Calu3 (cell line): ENCODE results near the gene LGALS4. TPM values are rescaled to one million over a fixed set of nuclear protein-coding genes. Genes with fewer than 3 reads are reported as not detected.
A peak's percentile ranks its signal among the peaks of the same experiment; 100 is the strongest.

Source experiments
- BruUV-seq: library from RNA; stranded (reverse); fragments of 400-500 nt; replicated peaks from 2 replicates; lab custom pipeline; 2021; lab: Mats Ljungman, UMichigan
- CTCF ChIA-PET: fragments of 300-600 bp; sonication (Branson Sonifier 250); formaldehyde crosslinking; loops from one replicate; lab custom pipeline; 2022; ENCODE audit warnings: antibody characterized with exemption; lab: Charles Lee
- DNase-seq: peaks from one replicate; pipeline ENCODE4 v3.0.0; 2022
- H3K27ac Mint-ChIP-seq: one replicate; pipeline ENCODE4 v1.8.0; 2022; ENCODE audit warnings: mixed read lengths; ENCODE audit not compliant: unreplicated experiment
- H3K27me3 Mint-ChIP-seq: one replicate; pipeline ENCODE4 v1.8.0; 2022; ENCODE audit warnings: mixed read lengths; ENCODE audit not compliant: unreplicated experiment
- H3K36me3 Mint-ChIP-seq: one replicate; pipeline ENCODE4 v1.8.0; 2022; ENCODE audit warnings: mild to moderate bottlenecking, moderate library complexity, mixed read lengths; ENCODE audit not compliant: insufficient read depth, unreplicated experiment
- H3K4me1 Mint-ChIP-seq: one replicate; pipeline ENCODE4 v1.8.0; 2022; ENCODE audit warnings: mild to moderate bottlenecking, low read depth, mixed read lengths; ENCODE audit not compliant: unreplicated experiment
- H3K4me3 Mint-ChIP-seq: one replicate; pipeline ENCODE4 v1.8.0; 2022; ENCODE audit warnings: mild to moderate bottlenecking, low read depth, moderate library complexity, mixed read lengths; ENCODE audit not compliant: unreplicated experiment
- H3K9me3 Mint-ChIP-seq: one replicate; pipeline ENCODE4 v1.8.0; 2022; ENCODE audit warnings: low read depth, mixed read lengths; ENCODE audit not compliant: unreplicated experiment
- intact Hi-C: fragments of 100-400 bp; cut with micrococcal nuclease; formaldehyde crosslinking; loops from one replicate; pipeline ENCODE4 v1.10.0; 2022; ENCODE audit not compliant: unreplicated experiment
- total RNA-seq: library from RNA; stranded (reverse); gene quantifications from 2 replicates; pipeline ENCODE4 v1.2.3, GENCODE V29; 2022
- TF ChIP-seq, protein P1 (sequence below): fragments of 200-600 bp; IDR thresholded peaks from one replicate; pipeline ENCODE4 v1.8.0; 2022; ENCODE audit warnings: antibody characterized with exemption; ENCODE audit not compliant: unreplicated experiment

LGALS4 gene
- total RNA-seq, 1 experiment from 2014 or later, result 321 TPM

DNA sequence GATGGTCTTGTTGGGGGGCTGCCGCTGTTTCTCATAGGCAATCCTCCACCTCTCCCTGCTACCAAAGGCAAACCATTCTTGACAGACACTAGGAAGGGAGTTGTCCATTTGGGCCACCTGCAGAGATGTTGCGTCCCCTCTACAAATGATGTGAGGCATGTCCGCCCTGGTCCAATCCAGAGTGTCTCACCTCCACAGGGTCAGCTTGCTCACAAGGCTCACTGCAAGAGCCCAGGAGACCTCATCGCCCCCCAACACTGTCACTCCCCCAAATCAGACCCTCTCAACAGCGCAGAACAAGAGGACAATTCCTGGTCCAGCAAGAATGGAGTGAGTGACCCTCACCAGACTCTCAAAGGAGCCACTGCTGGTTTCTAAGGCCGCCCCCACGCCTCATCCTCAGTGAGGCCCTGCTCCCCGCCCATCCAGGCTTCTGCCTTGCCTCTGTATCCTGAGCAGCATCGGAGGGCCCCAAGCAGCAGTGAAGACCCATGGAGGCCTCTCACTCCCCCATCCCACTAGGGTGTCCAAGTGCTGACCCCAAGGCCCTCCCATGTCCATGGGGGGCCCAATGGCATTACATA, 30.5 kb upstream of the LGALS4 start:
- no peak for DNase-seq
- no TSS peak for BruUV-seq
- H3K36me3 Mint-ChIP-seq, result peaks cover 99% of the 10 kb centered on the region
- CTCF ChIA-PET, result no interaction called here
- intact Hi-C loops, result no loop called here
- no peak overlapping the region for H3K27ac Mint-ChIP-seq
- TF ChIP-seq, protein P1, sequence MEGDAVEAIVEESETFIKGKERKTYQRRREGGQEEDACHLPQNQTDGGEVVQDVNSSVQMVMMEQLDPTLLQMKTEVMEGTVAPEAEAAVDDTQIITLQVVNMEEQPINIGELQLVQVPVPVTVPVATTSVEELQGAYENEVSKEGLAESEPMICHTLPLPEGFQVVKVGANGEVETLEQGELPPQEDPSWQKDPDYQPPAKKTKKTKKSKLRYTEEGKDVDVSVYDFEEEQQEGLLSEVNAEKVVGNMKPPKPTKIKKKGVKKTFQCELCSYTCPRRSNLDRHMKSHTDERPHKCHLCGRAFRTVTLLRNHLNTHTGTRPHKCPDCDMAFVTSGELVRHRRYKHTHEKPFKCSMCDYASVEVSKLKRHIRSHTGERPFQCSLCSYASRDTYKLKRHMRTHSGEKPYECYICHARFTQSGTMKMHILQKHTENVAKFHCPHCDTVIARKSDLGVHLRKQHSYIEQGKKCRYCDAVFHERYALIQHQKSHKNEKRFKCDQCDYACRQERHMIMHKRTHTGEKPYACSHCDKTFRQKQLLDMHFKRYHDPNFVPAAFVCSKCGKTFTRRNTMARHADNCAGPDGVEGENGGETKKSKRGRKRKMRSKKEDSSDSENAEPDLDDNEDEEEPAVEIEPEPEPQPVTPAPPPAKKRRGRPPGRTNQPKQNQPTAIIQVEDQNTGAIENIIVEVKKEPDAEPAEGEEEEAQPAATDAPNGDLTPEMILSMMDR, result no peak
- no peak overlapping the region for H3K4me3 Mint-ChIP-seq
- H3K9me3 Mint-ChIP-seq, result no peaks in the 10 kb centered on the region
- no peaks in the 10 kb centered on the region for H3K27me3 Mint-ChIP-seq
- peaks cover 49% of the 10 kb centered on the region for H3K4me1 Mint-ChIP-seq

DNA sequence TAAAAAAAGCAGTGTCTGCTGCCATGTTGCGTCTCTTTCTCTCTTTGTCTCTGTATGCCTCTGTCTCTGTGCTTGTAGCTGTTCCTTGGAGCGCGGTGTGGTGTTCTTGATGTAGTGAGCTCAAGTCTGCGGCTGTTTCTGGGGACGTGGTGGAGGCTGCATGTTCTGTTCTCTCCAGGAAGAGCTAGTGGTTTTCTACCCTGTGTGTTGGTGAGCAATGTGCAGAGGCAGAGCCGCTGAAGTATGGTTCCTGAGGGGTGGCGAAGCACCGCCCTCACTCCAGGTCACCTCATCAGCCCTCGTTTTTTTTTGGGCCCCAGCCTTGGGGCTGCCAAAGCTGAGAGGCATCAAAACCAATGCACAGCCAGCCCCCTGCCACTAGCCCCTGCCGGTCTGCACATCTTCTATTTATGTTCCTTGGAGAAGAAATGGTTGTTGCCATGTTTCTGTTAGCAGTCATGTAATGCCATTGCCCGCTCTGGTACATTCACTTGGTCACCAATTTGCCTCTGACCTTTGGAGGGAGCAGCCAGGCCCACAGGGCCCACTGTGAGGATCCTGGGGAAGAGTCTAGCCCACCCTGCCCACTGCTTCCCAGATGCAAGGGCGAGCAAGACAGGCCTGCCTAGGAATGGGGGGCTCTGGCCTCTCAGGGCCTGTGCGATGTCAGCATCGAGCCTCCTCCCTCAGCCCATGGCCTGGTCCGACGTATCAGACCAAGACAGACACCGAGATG, 29.9 kb upstream of the LGALS4 start:
- CTCF ChIA-PET, result interaction anchor here (0.8 kb wide), 1 partner anchor 131 kb away, joined by 3 read pairs; no protein-coding TSS in a partner anchor
- BruUV-seq, result no TSS peak
- intact Hi-C loops, result no loop called here
- peaks cover 99% of the 10 kb centered on the region for H3K36me3 Mint-ChIP-seq
- no peaks in the 10 kb centered on the region for H3K9me3 Mint-ChIP-seq
- DNase-seq, result no peak
- TF ChIP-seq, protein P1, result no peak
- no peak overlapping the region for H3K4me3 Mint-ChIP-seq
- H3K27ac Mint-ChIP-seq, result peak overlapping the region; percentile 16
- no peaks in the 10 kb centered on the region for H3K27me3 Mint-ChIP-seq
- H3K4me1 Mint-ChIP-seq, result peaks cover 42% of the 10 kb centered on the region

DNA sequence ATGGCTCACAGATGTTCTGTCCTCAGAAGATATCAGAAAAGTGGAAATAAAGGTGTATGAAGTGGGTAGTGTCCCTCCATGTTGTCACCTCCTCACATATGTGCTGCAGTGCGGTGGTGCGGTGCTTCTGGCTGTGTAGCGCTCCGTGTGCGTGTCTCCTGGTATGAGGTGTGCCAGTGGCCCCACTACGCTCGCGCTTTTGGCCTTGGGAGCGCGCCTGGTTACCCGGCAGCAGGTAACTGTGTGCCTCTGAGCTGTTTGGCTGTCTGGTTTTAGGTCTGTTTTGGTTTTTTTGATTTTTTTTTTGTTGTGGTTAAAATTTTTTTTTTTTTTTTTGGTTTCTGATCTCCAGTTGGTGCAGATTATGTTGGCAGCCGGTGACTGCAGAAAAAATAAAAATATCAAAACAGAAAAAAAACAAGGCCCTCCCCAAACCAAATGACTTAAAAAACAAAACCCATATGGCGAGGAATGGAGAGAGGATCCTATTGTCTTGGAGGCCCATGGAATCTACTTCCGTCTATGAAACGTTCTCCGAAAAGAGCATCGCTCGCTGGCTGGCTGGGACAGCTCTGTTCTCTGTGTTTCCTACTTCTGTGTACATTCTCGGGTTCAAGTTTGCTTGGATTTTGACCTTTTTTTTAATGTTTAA, 29.2 kb upstream of the LGALS4 start:
- Mint-ChIP-seq H3K9me3 (no peaks in the 10 kb centered on the region), H3K4me1 (peaks cover 36% of the 10 kb centered on the region), H3K36me3 (peaks cover 99% of the 10 kb centered on the region), H3K27me3 (no peaks in the 10 kb centered on the region), H3K4me3 (no peak overlapping the region), H3K27ac (peak overlapping the region; percentile 16)
- CTCF ChIA-PET, result interaction anchor here (0.7 to 0.8 kb wide), 3 partner anchors 131 to 225 kb away, joined by 3 to 6 read pairs (median 3); no protein-coding TSS in a partner anchor
- TF ChIP-seq, protein P1, result no peak
- no peak for DNase-seq
- no TSS peak for BruUV-seq
- intact Hi-C loops, result no loop called here

DNA sequence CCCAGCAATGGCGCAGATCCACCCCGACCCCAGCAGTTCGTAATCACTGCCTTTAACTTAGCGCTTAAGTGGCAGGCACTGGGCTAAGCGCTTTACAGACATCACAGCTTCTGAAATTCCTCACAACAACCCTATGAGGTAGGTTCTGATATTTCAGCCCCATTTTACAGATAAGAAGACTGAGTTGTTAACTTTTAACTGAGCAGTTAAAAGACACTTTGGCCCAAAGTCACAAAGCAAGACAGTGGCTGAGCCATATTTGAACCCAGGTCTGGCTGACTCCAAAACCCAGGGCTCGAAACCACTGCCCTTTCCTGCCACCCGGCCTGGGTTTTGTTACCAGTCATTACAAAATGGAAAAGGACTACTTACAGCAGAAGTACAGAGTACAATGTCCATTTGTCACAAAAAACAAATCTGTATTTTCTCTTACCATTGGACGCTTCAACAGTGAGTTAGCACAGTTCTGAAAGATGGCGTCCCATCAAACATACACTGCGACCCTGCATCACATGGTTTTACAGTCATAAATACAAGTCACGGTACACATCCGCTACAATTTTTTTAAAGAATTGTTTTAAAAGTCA, 28.5 kb upstream of the LGALS4 start:
- H3K27me3 Mint-ChIP-seq, result no peaks in the 10 kb centered on the region
- intact Hi-C loops, result no loop called here
- peak overlapping the region; percentile 26 for H3K27ac Mint-ChIP-seq
- CTCF ChIA-PET, result interaction anchor here (0.6 to 0.8 kb wide), 4 partner anchors 130 to 226 kb away, joined by 3 to 6 read pairs (median 3); no protein-coding TSS in a partner anchor
- BruUV-seq, result no TSS peak
- H3K9me3 Mint-ChIP-seq, result no peaks in the 10 kb centered on the region
- peaks cover 99% of the 10 kb centered on the region for H3K36me3 Mint-ChIP-seq
- TF ChIP-seq, protein P1, result no peak
- H3K4me3 Mint-ChIP-seq, result peak overlapping the region; percentile 1
- peaks cover 34% of the 10 kb centered on the region for H3K4me1 Mint-ChIP-seq
- DNase-seq, result no peak
